Keratinocyte (primary cell): ENCODE results near the gene OR2L2. TPM values are rescaled to one million over a fixed set of nuclear protein-coding genes. Genes with fewer than 3 reads are reported as not detected.

ENCODE experiments used
- DNase-seq: peaks from one replicate; pipeline ENCODE4 v3.0.0-alpha.2; 2011; ENCODE audit warnings: low read depth, missing footprints, low spot score
- FAIRE-seq: peaks from 2 replicates; lab custom pipeline; 2011; peaks lifted over from hg19 to GRCh38; lab: Jason Lieb, UNC
- H2AFZ ChIP-seq: 2 replicates; pipeline ENCODE4 v1.6.0; 2012; ENCODE audit warnings: low read length, control low read depth, inconsistent platforms; ENCODE audit not compliant: control insufficient read depth
- H3K27ac ChIP-seq: 2 replicates; pipeline ENCODE4 v1.5.1; 2011; ENCODE audit warnings: low read length; ENCODE audit not compliant: control insufficient read depth, insufficient read depth
- H3K27me3 ChIP-seq: 3 replicates; pipeline ENCODE4 v1.6.0; 2011; ENCODE audit warnings: low read length; ENCODE audit not compliant: control insufficient read depth, insufficient read depth; ENCODE audit errors: extremely low read depth
- H3K36me3 ChIP-seq, 2 experiments: 2 replicates in 1 of 2; 3 replicates in 1 of 2; pipeline ENCODE4 v1.5.1; 2011; ENCODE audit warnings: low read length in 2 of 2, mild to moderate bottlenecking in 1 of 2; ENCODE audit not compliant: control insufficient read depth in 2 of 2, insufficient read depth in 2 of 2; ENCODE audit errors: extremely low read depth in 1 of 2
- H3K4me1 ChIP-seq: 3 replicates; pipeline ENCODE4 v1.5.1; 2011; ENCODE audit warnings: low read length; ENCODE audit not compliant: control insufficient read depth, insufficient read depth; ENCODE audit errors: extremely low read depth
- H3K4me2 ChIP-seq: 3 replicates; pipeline ENCODE4 v1.6.0; 2011; ENCODE audit warnings: low read depth, low read length; ENCODE audit not compliant: control insufficient read depth, insufficient read depth; ENCODE audit errors: extremely low read depth
- H3K4me3 ChIP-seq, 3 experiments: fragments of 200-600 bp in 1 of 3; sonication (generic) in 1 of 3; 2 replicates in 2 of 3; 3 replicates in 1 of 3; pipeline ENCODE4 v1.5.1; 2011 to 2016; ENCODE audit warnings: low read length in 3 of 3, mild to moderate bottlenecking in 3 of 3, control low read depth in 2 of 3, inconsistent platforms in 1 of 3, low read depth in 1 of 3, mixed read lengths in 1 of 3, mixed run types in 1 of 3, moderate library complexity in 1 of 3; ENCODE audit not compliant: control insufficient read depth in 2 of 3, insufficient read depth in 2 of 3; ENCODE audit errors: extremely low read depth in 1 of 3
- H3K79me2 ChIP-seq: 2 replicates; pipeline ENCODE4 v1.6.0; 2012; ENCODE audit warnings: low read length; ENCODE audit not compliant: control insufficient read depth, insufficient read depth
- H3K9ac ChIP-seq: 3 replicates; pipeline ENCODE4 v1.6.0; 2011; ENCODE audit warnings: low read length; ENCODE audit not compliant: control insufficient read depth, insufficient read depth; ENCODE audit errors: extremely low read depth
- H3K9me1 ChIP-seq: 3 replicates; pipeline ENCODE4 v1.6.0; 2011; ENCODE audit warnings: low read length; ENCODE audit not compliant: control insufficient read depth, insufficient read depth; ENCODE audit errors: extremely low read depth
- H3K9me3 ChIP-seq: 2 replicates; pipeline ENCODE4 v1.5.1; 2012; ENCODE audit warnings: low read depth, low read length; ENCODE audit not compliant: control insufficient read depth
- H4K20me1 ChIP-seq: 3 replicates; pipeline ENCODE4 v1.6.0; 2011; ENCODE audit warnings: low read length; ENCODE audit not compliant: control insufficient read depth, insufficient read depth; ENCODE audit errors: extremely low read depth
- CTCF ChIP-seq, 3 experiments: IDR thresholded peaks in 1 of 3; conservative IDR thresholded peaks in 1 of 3; optimal IDR thresholded peaks in 1 of 3; 2 replicates in 2 of 3; 3 replicates in 1 of 3; pipeline versions ENCODE3 to v1.5.1; 2011; ENCODE audit warnings: low read length in 3 of 3, mild to moderate bottlenecking in 3 of 3, moderate library complexity in 2 of 3, control low read depth in 1 of 3, inconsistent platforms in 1 of 3; ENCODE audit not compliant: insufficient read depth in 2 of 3; ENCODE audit errors: extremely low read depth in 1 of 3
- EZH2 ChIP-seq: IDR thresholded peaks from one replicate; pipeline ENCODE4 v1.6.1; 2012; ENCODE audit warnings: inconsistent platforms, mild to moderate bottlenecking, low read length, moderate library complexity
- dilution Hi-C: fragments of 300-500 bp; cut with MboI; formaldehyde crosslinking; loops from one replicate; pipeline ENCODE4 v1.7.0; 2020; ENCODE audit warnings: low sequenced_read_pairs; ENCODE audit not compliant: extremely low pct_ligation_motif_present
- polyA plus RNA-seq, 5 experiments: library from polyadenylated mRNA; depleted of rRNA in 3 of 5; stranded (reverse) in 3 of 5; stranded (forward) in 1 of 5; unstranded in 1 of 5; fragments of >200 nt; gene quantifications; 1 replicate in 1 of 5; 2 replicates in 3 of 5; 3 replicates in 1 of 5; pipeline versions ENCODE4 v1.2.1 to v1.2.3, GENCODE V29; 2011 to 2012; ENCODE audit warnings: missing spikeins in 2 of 5, low read depth in 1 of 5, low replicate concordance in 1 of 5

Gene OR2L2
- polyA plus RNA-seq, 1 donor (not counting 4 experiments of a cell fraction or from before 2014, with no cell fraction given) = 0.03 TPM

GRCh38 chr1:248047008-248047407 lies 17.1 kb downstream of the OR2L2 start:
- dilution Hi-C loops = no loop called here
- H3K27ac ChIP-seq = no peak overlapping the region
- H3K27me3 ChIP-seq = no peaks in the 10 kb centered on the region
- FAIRE-seq (no peak), DNase-seq (no peak)
- no peak for TF ChIP-seq CTCF (optimal IDR thresholded peaks at IDR 0.05 in 1 of 3, IDR thresholded peaks at IDR 0.05 in 1 of 3, conservative IDR thresholded peaks at IDR 0.05 in 1 of 3; ENCODE audit: extremely low read depth in 1 of 3, insufficient read depth in 2 of 3, low read length in 3 of 3)
- TF ChIP-seq EZH2 = no peak
- H3K4me2 ChIP-seq = no peak overlapping the region
- no peak overlapping the region for H3K4me3 ChIP-seq
- no peaks in the 10 kb centered on the region for H4K20me1 ChIP-seq
- no peaks in the 10 kb centered on the region for H3K9me3 ChIP-seq
- no peak overlapping the region for H3K9ac ChIP-seq
- H3K4me1 ChIP-seq = no peaks in the 10 kb centered on the region
- H2AFZ ChIP-seq = no peak overlapping the region
- H3K9me1 ChIP-seq = no peaks in the 10 kb centered on the region
- no peaks in the 10 kb centered on the region for H3K36me3 ChIP-seq
- H3K79me2 ChIP-seq = no peaks in the 10 kb centered on the region

- no peaks in the 10 kb centered on the region for H3K9me1 ChIP-seq
- FAIRE-seq (no peak), DNase-seq (no peak)
- dilution Hi-C loops = no loop called here
- H2AFZ ChIP-seq = no peak overlapping the region
- H3K27me3 ChIP-seq = no peaks in the 10 kb centered on the region
- no peak overlapping the region for H3K27ac ChIP-seq
- no peaks in the 10 kb centered on the region for H3K9me3 ChIP-seq
- no peak overlapping the region for H3K9ac ChIP-seq
- H3K4me2 ChIP-seq = no peak overlapping the region
- no peaks in the 10 kb centered on the region for H3K36me3 ChIP-seq
- no peaks in the 10 kb centered on the region for H3K79me2 ChIP-seq
- H3K4me3 ChIP-seq = no peak overlapping the region
- H4K20me1 ChIP-seq = no peaks in the 10 kb centered on the region
- TF ChIP-seq EZH2 (no peak), CTCF (optimal IDR thresholded peaks at IDR 0.05 in 1 of 3, IDR thresholded peaks at IDR 0.05 in 1 of 3, conservative IDR thresholded peaks at IDR 0.05 in 1 of 3; ENCODE audit: extremely low read depth in 1 of 3, insufficient read depth in 2 of 3, low read length in 3 of 3) (no peak)
- no peaks in the 10 kb centered on the region for H3K4me1 ChIP-seq
Observed at GRCh38 chr1:248054671-248055070, 24.8 kb downstream of the OR2L2 start.
